Testis (tissue), 3 donors: ENCODE results near the gene ST8SIA5. TPM values are rescaled to one million over a fixed set of nuclear protein-coding genes. Genes with fewer than 3 reads are reported as not detected.

ENCODE experiments used
- DNase-seq: peaks from one replicate; pipeline ENCODE4 v3.0.0-alpha.2; 2019
- H3K27ac ChIP-seq, 2 donors: fragments of 200-600 bp; sonication (generic); one replicate each; pipeline ENCODE4 v1.5.1; 2019
- H3K27me3 ChIP-seq: fragments of 200-600 bp; sonication (generic); one replicate; pipeline ENCODE4 v1.5.1; 2019
- H3K36me3 ChIP-seq: fragments of 200-600 bp; sonication (generic); one replicate; pipeline ENCODE4 v1.5.1; 2017; ENCODE audit warnings: low read depth; ENCODE audit errors: missing control alignments
- H3K4me1 ChIP-seq: fragments of 200-600 bp; sonication (generic); one replicate; pipeline ENCODE4 v1.5.1; 2019
- H3K4me3 ChIP-seq, 2 donors: fragments of 200-600 bp; sonication (generic); one replicate each; pipeline ENCODE4 v1.5.1; 2017 to 2019
- H3K9me3 ChIP-seq: fragments of 200-600 bp; sonication (generic); one replicate; pipeline ENCODE4 v1.5.1; 2017
- POLR2A ChIP-seq: fragments of 450-650 bp; IDR thresholded peaks from one replicate; pipeline ENCODE4 v1.6.1; 2017; ENCODE audit warnings: antibody characterized with exemption, mild to moderate bottlenecking, moderate library complexity
- WGBS, 2 donors: methylation state at CpG; one replicate each; pipeline ENCODE4 v1.1.5; 2018; 5-methylcytosine and 5-hydroxymethylcytosine counted together
- intact Hi-C: fragments of 100-400 bp; cut with DNase I; formaldehyde crosslinking; loops from one replicate; pipeline ENCODE4 v1.15.1; 2023; ENCODE audit warnings: low total_unique reads
- polyA plus RNA-seq: library from polyadenylated mRNA; stranded (reverse); fragments of 350-450 nt; fragmentation: Illumina TruSeq; extraction: RNeasy Lipid Tissue Mini Kit (QIAGEN cat#74804); gene quantifications from one replicate; pipeline ENCODE4 v1.2.3, GENCODE V29; 2014; ENCODE audit warnings: low read depth, low replicate concordance; ENCODE audit not compliant: insufficient read depth
- total RNA-seq, 2 donors: library from RNA; depleted of rRNA; stranded (reverse); fragments of >200 nt; gene quantifications; one replicate each; pipeline ENCODE4 v1.2.3, GENCODE V29; 2016
- TF ChIP-seq, protein P1 (sequence below), 3 experiments: fragments of 450-650 bp in 2 of 3; fragments of 200-600 bp in 1 of 3; sonication (generic) in 1 of 3; IDR thresholded peaks; one replicate each; pipeline ENCODE4 v1.5.1; 2016 to 2019; ENCODE audit warnings: antibody characterized with exemption in 3 of 3, mild to moderate bottlenecking in 2 of 3, moderate library complexity in 1 of 3

Gene ST8SIA5
- total and polyA plus RNA-seq, 3 donors from 2014 or later: 1.3 to 2.1 (median 1.6) TPM

GRCh38 chr18:46755315-46756024 is 1.4 kb downstream of the ST8SIA5 start:
- H3K4me3 ChIP-seq: peak overlapping the region; percentile 12 to 52
- 5 to 6% methylated on average over 17 of the region's 17 CpGs for WGBS, 2 donors

DNA sequence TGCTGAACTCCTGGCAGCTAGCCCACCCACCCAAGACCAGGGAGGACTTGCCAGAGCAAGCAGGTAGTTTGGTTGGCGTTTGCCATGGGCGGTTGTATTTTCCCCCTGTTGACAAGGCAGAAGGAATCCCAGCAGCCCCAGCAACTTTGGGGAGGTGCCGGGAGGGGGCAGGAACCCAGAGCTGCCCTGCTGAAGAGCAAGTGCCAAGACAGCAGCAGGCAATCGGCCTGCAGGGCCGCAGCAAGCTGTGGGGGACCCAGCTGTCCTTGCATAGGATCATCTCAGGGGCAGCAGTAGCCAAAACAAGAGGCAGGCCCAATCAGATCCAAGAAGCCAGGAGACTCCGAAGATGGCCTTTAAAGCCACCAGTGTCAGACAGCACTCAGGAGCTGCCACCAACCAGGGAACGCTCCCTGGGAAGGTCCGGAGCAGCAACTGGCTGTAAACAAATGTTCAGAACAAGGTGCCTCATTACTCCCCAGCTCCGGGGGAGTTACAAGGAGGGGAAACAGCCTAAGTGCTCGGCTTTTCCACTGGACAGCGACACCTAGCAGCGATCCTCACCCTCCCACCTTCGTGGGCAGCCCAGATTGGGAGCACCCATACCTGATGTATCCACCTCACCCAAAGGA is 2.1 kb downstream of the ST8SIA5 start:
- TF ChIP-seq POLR2A: no peak
- TF ChIP-seq, protein P1, sequence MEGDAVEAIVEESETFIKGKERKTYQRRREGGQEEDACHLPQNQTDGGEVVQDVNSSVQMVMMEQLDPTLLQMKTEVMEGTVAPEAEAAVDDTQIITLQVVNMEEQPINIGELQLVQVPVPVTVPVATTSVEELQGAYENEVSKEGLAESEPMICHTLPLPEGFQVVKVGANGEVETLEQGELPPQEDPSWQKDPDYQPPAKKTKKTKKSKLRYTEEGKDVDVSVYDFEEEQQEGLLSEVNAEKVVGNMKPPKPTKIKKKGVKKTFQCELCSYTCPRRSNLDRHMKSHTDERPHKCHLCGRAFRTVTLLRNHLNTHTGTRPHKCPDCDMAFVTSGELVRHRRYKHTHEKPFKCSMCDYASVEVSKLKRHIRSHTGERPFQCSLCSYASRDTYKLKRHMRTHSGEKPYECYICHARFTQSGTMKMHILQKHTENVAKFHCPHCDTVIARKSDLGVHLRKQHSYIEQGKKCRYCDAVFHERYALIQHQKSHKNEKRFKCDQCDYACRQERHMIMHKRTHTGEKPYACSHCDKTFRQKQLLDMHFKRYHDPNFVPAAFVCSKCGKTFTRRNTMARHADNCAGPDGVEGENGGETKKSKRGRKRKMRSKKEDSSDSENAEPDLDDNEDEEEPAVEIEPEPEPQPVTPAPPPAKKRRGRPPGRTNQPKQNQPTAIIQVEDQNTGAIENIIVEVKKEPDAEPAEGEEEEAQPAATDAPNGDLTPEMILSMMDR (IDR thresholded peaks at IDR 0.05): no peak
- no peak overlapping the region for H3K27ac ChIP-seq
- no peaks in the 10 kb centered on the region for H3K36me3 ChIP-seq
- H3K4me3 ChIP-seq: no peak overlapping the region
- DNase-seq: peak; percentile 17
- 30 to 45% methylated on average over 7 to 13 of the region's 13 CpGs for WGBS, 2 donors
- H3K4me1 ChIP-seq: peaks cover 15% of the 10 kb centered on the region
- H3K9me3 ChIP-seq: no peaks in the 10 kb centered on the region
- intact Hi-C loops: no loop called here
- H3K27me3 ChIP-seq: no peaks in the 10 kb centered on the region

More at GRCh38 chr18:46755315-46756024, 1.4 kb downstream of the ST8SIA5 start:
- no peak for DNase-seq
- no peaks in the 10 kb centered on the region for H3K9me3 ChIP-seq
- intact Hi-C loops: no loop called here
- peaks cover 15% of the 10 kb centered on the region for H3K4me1 ChIP-seq
- no peak overlapping the region for H3K27ac ChIP-seq
- H3K36me3 ChIP-seq: no peaks in the 10 kb centered on the region
- no peaks in the 10 kb centered on the region for H3K27me3 ChIP-seq
- TF ChIP-seq POLR2A: no peak
- TF ChIP-seq, protein P1 (IDR thresholded peaks at IDR 0.05): no peak

GRCh38 chr18:46754188-46754587 is 2.7 kb downstream of the ST8SIA5 start:
- Histone ChIP-seq H3K4me1 (peaks cover 15% of the 10 kb centered on the region), H3K27ac (no peak overlapping the region), H3K36me3 (no peaks in the 10 kb centered on the region), H3K4me3 (no peak overlapping the region), H3K9me3 (no peaks in the 10 kb centered on the region), H3K27me3 (no peaks in the 10 kb centered on the region)
- intact Hi-C loops: no loop called here
- TF ChIP-seq, protein P1 (IDR thresholded peaks at IDR 0.05): no peak
- no peak for TF ChIP-seq POLR2A
- 63 to 73% methylated on average over 3 of the region's 3 CpGs for WGBS, 2 donors
- no peak for DNase-seq

GRCh38 chr18:46751882-46752281 is 5.0 kb downstream of the ST8SIA5 start:
- H3K9me3 ChIP-seq: no peaks in the 10 kb centered on the region
- 82 to 89% methylated on average over 6 to 8 of the region's 8 CpGs for whole genome bisulfite sequencing, 2 donors
- no peaks in the 10 kb centered on the region for H3K27me3 ChIP-seq
- DNase-seq: no peak
- H3K4me3 ChIP-seq: no peak overlapping the region
- H3K4me1 ChIP-seq: peaks cover 7% of the 10 kb centered on the region
- H3K36me3 ChIP-seq: no peaks in the 10 kb centered on the region
- intact Hi-C loops: no loop called here
- TF ChIP-seq, protein P1 (IDR thresholded peaks at IDR 0.05): no peak
- H3K27ac ChIP-seq: no peak overlapping the region
